Cardiac fibroblast (primary cell): ENCODE results near the gene GPR84.

Experiments
- DNase-seq, 2 donors: peaks; one replicate each; pipeline versions ENCODE4 v3.0.0 to v3.0.0-alpha.2; 2010; ENCODE audit warnings: low read depth in 2 of 2
- H3K4me3 ChIP-seq, 2 donors: replicated peaks in 1 of 2; 1 replicate in 1 of 2; 2 replicates in 1 of 2; pipeline ENCODE4 v1.5.1; 2011; ENCODE audit warnings: low read depth in 2 of 2, low read length in 2 of 2, mild to moderate bottlenecking in 2 of 2, moderate library complexity in 1 of 2
- CTCF ChIP-seq: IDR thresholded peaks from one replicate; pipeline ENCODE4 v1.5.1; 2011; ENCODE audit warnings: low read depth, mild to moderate bottlenecking, low read length, inconsistent platforms

The GPR84 gene

GRCh38 chr12:54364413-54364812, at the start of gene GPR84:
GPR84 (minus strand) TSS chr12:54364486; CDS start chr12:54363851, 635 bp downstream.
- H3K4me3 ChIP-seq: no peak within 1 kb of the TSS
- DNase-seq: peak in 1 of 2 donors; percentile 49
- no peak for TF ChIP-seq CTCF

- DNase-seq: peak in 1 of 2 donors; percentile 53
- no peak for TF ChIP-seq CTCF
- peak overlapping the region in 1 of 2 donors; percentile 16 for H3K4me3 ChIP-seq
These were observed 49.3 kb upstream of the GPR84 start for GRCh38 chr12:54413284-54414190.

- no peak for TF ChIP-seq CTCF
- no peak for DNase-seq
- H3K4me3 ChIP-seq: no peak overlapping the region
These were observed 48.5 kb upstream of the GPR84 start for GRCh38 chr12:54412786-54413185.

- no peak for DNase-seq
These were observed 48.1 kb upstream of the GPR84 start for GRCh38 chr12:54412348-54412747.

GRCh38 chr12:54411391-54412241, 47.3 kb upstream of the GPR84 start:
- TF ChIP-seq CTCF: no peak

More at GRCh38 chr12:54412348-54412747, 48.1 kb upstream of the GPR84 start:
- TF ChIP-seq CTCF: no peak
- peak overlapping the region in 1 of 2 donors; percentile 5 for H3K4me3 ChIP-seq

GRCh38 chr12:54409267-54409666, 45.0 kb upstream of the GPR84 start:
- H3K4me3 ChIP-seq: no peak overlapping the region
- DNase-seq: no peak
- TF ChIP-seq CTCF: no peak

More at GRCh38 chr12:54411391-54412241, 47.3 kb upstream of the GPR84 start:
- peak; percentile 88 to 98 for DNase-seq
- H3K4me3 ChIP-seq: no peak overlapping the region
